SK-N-SH (cell line): ENCODE measurements around the gene NTHL1. TPM values are rescaled to one million over a fixed set of nuclear protein-coding genes. Genes with fewer than 3 reads are reported as not detected.

Source experiments
- CTCF ChIA-PET: fragments of 300-600, 350-600 bp; formaldehyde crosslinking; extraction: SDS; loops from one replicate; lab custom pipeline; 2021; lab: Yijun Ruan, JAX
- POLR2A ChIA-PET: fragments of 350-600 bp; sonication (Branson Sonifier 250); formaldehyde crosslinking; extraction: SDS; loops from one replicate; lab custom pipeline; 2020; ENCODE audit warnings: antibody characterized with exemption, inconsistent platforms; lab: Yijun Ruan, JAX
- DNase-seq: peaks from one replicate; pipeline ENCODE4 v3.0.0; 2012
- H2AFZ ChIP-seq: fragments of 200-600 bp; sonication (generic); 2 replicates; pipeline ENCODE4 v1.8.1; 2016; ENCODE audit warnings: antibody characterized with exemption, mild to moderate bottlenecking, low read depth
- H3F3A ChIP-seq: fragments of 200-600 bp; sonication (generic); replicated peaks from 2 replicates; pipeline ENCODE3; 2016; ENCODE audit warnings: antibody characterized with exemption, mild to moderate bottlenecking; ENCODE audit not compliant: insufficient read depth
- H3K27ac ChIP-seq, 2 experiments: fragments of 200-500 bp in 1 of 2; fragments of 200-600 bp in 1 of 2; sonication (Bioruptor generic) in 1 of 2; sonication (generic), shearing (Covaris generic) in 1 of 2; 2 replicates each; pipeline versions ENCODE4 v1.5.1 to v1.6.1; 2014 to 2016; ENCODE audit warnings: low read depth in 2 of 2, inconsistent platforms in 1 of 2, low read length in 1 of 2, mild to moderate bottlenecking in 1 of 2, mixed read lengths in 1 of 2
- H3K27me3 ChIP-seq: fragments of 200-600 bp; sonication (generic), shearing (Covaris generic); 2 replicates; pipeline ENCODE4 v1.6.1; 2016; ENCODE audit warnings: mixed run types; ENCODE audit not compliant: insufficient read depth
- H3K36me3 ChIP-seq, 2 experiments: fragments of 200-500 bp in 1 of 2; fragments of 200-600 bp in 1 of 2; sonication (Bioruptor generic) in 1 of 2; sonication (generic) in 1 of 2; replicated peaks in 1 of 2; 2 replicates each; pipeline versions ENCODE3 to v1.5.1; 2014 to 2016; ENCODE audit warnings: low read length in 1 of 2, mild to moderate bottlenecking in 1 of 2; ENCODE audit not compliant: insufficient read depth in 2 of 2, control insufficient read depth in 1 of 2
- H3K4me1 ChIP-seq, 2 experiments: fragments of 200-500 bp in 1 of 2; fragments of 200-600 bp in 1 of 2; sonication (Bioruptor generic) in 1 of 2; sonication (generic), shearing (Covaris generic) in 1 of 2; 2 replicates each; pipeline versions ENCODE4 v1.5.1 to v1.6.1; 2014 to 2016; ENCODE audit warnings: low read depth in 1 of 2, low read length in 1 of 2, mixed run types in 1 of 2; ENCODE audit not compliant: insufficient read depth in 2 of 2, control insufficient read depth in 1 of 2
- H3K4me2 ChIP-seq: fragments of 200-600 bp; sonication (generic), shearing (Covaris generic); 2 replicates; pipeline ENCODE4 v1.6.1; 2017; ENCODE audit warnings: mixed run types
- H3K4me3 ChIP-seq, 2 experiments: fragments of 200-500 bp in 1 of 2; fragments of 200-600 bp in 1 of 2; sonication (Bioruptor generic) in 1 of 2; sonication (generic), shearing (Covaris generic) in 1 of 2; 2 replicates each; pipeline versions ENCODE4 v1.5.1 to v1.8.1; 2014 to 2016; ENCODE audit warnings: low read depth in 2 of 2, inconsistent platforms in 1 of 2, low read length in 1 of 2, mild to moderate bottlenecking in 1 of 2, mixed read lengths in 1 of 2, moderate library complexity in 1 of 2
- H3K79me2 ChIP-seq: fragments of 200-600 bp; sonication (generic); 2 replicates; pipeline ENCODE4 v1.8.1; 2017; ENCODE audit warnings: mild to moderate bottlenecking; ENCODE audit not compliant: insufficient read depth
- H3K9ac ChIP-seq: fragments of 200-600 bp; sonication (generic); 2 replicates; pipeline ENCODE4 v1.6.1; 2017; ENCODE audit warnings: mixed run types
- H3K9me2 ChIP-seq: fragments of 200-600 bp; sonication (generic); 2 replicates; pipeline ENCODE4 v1.6.1; 2017; ENCODE audit warnings: mixed run types
- H3K9me3 ChIP-seq: fragments of 200-600 bp; sonication (generic); 2 replicates; pipeline ENCODE4 v1.6.1; 2017; ENCODE audit warnings: mixed run types, mild to moderate bottlenecking, moderate library complexity
- H4K20me1 ChIP-seq: fragments of 200-600 bp; sonication (generic); 2 replicates; pipeline ENCODE4 v1.6.1; 2017; ENCODE audit warnings: mild to moderate bottlenecking, mixed run types; ENCODE audit not compliant: insufficient read depth
- EP300 ChIP-seq, 2 experiments: IDR thresholded peaks; 2 replicates each; pipeline versions ENCODE4 v1.4.0 to v1.6.1; 2012; ENCODE audit warnings: borderline replicate concordance in 1 of 2, low read depth in 1 of 2, low read length in 1 of 2
- FOSL2 ChIP-seq: IDR thresholded peaks from 2 replicates; pipeline ENCODE4 v1.4.0; 2012; ENCODE audit warnings: low read depth, mild to moderate bottlenecking, moderate library complexity, borderline replicate concordance
- FOXJ3 ChIP-seq: sonication (generic); formaldehyde crosslinking; IDR thresholded peaks from 2 replicates; pipeline ENCODE4 v1.5.1; 2020; ENCODE audit warnings: mild to moderate bottlenecking, missing genetic modification reagents
- IRF3 ChIP-seq: fragments of 150-350 bp; IDR thresholded peaks from 2 replicates; pipeline ENCODE4 v1.6.1; 2016; ENCODE audit warnings: mild to moderate bottlenecking, low read depth, low read length
- JUND ChIP-seq: IDR thresholded peaks from 2 replicates; pipeline ENCODE4 v1.4.0; 2012
- MEF2A ChIP-seq: IDR thresholded peaks from 2 replicates; pipeline ENCODE4 v1.4.0; 2012; ENCODE audit warnings: low read depth, borderline replicate concordance
- MXI1 ChIP-seq: IDR thresholded peaks from 2 replicates; pipeline ENCODE4 v1.6.1; 2012; ENCODE audit warnings: mild to moderate bottlenecking, low read depth, low read length, improper control_type of control experiment
- POLR2AphosphoS5 ChIP-seq: IDR thresholded peaks from 2 replicates; pipeline ENCODE4 v1.6.1; 2012; ENCODE audit warnings: low read depth, low read length
- RFX5 ChIP-seq: IDR thresholded peaks from 2 replicates; pipeline ENCODE4 v1.6.1; 2012; ENCODE audit warnings: mild to moderate bottlenecking, improper control_type of control experiment, low read length
- RXRA ChIP-seq: IDR thresholded peaks from 2 replicates; pipeline ENCODE4 v1.4.0; 2012; ENCODE audit warnings: low read depth, mild to moderate bottlenecking, borderline replicate concordance
- SIN3A ChIP-seq: IDR thresholded peaks from 2 replicates; pipeline ENCODE4 v1.6.1; 2012; ENCODE audit warnings: low read depth, mild to moderate bottlenecking, low read length, moderate library complexity, borderline replicate concordance
- TAF1 ChIP-seq: IDR thresholded peaks from 2 replicates; pipeline ENCODE4 v1.6.1; 2012; ENCODE audit warnings: low read depth, mild to moderate bottlenecking, low read length, moderate library complexity, borderline replicate concordance
- TEAD4 ChIP-seq: IDR thresholded peaks from 2 replicates; pipeline ENCODE4 v1.4.0; 2012; ENCODE audit warnings: mild to moderate bottlenecking, borderline replicate concordance; ENCODE audit not compliant: insufficient read depth
- YY1 ChIP-seq: IDR thresholded peaks from 2 replicates; pipeline ENCODE4 v1.4.0; 2012; ENCODE audit warnings: low read depth, mild to moderate bottlenecking
- WGBS: methylation state at CpG from one replicate; pipeline ENCODE4 v1.1.6; 2017; ENCODE audit warnings: low lambda C conversion rate; 5-methylcytosine and 5-hydroxymethylcytosine counted together
- polyA plus RNA-seq, 3 experiments: library from polyadenylated mRNA; depleted of rRNA; stranded (reverse); fragments of >200 nt; gene quantifications; 2 replicates each; pipeline ENCODE4 v1.2.3, GENCODE V29; 2012

NTHL1 gene
- polyA plus RNA-seq, 1 of the 3 experiments (the other 2 are of a cell fraction): 77.3 TPM

GRCh38 chr16:2060346-2060745, 12.7 kb upstream of the NTHL1 start:
- WGBS: 95% methylated on average over 6 of the region's 17 CpGs

GRCh38 chr16:2058872-2059271, 11.2 kb upstream of the NTHL1 start:
- no peak overlapping the region for H3K27ac ChIP-seq
- no peaks in the 10 kb centered on the region for H3K9me2 ChIP-seq
- H4K20me1 ChIP-seq: no peaks in the 10 kb centered on the region
- H3K9me3 ChIP-seq: no peaks in the 10 kb centered on the region
- 96% methylated on average over 10 of the region's 10 CpGs for WGBS
- TF ChIP-seq EP300 (IDR thresholded peaks at IDR 0.05; ENCODE audit: borderline replicate concordance in 1 of 2, low read depth in 1 of 2, low read length in 1 of 2) (no peak), SIN3A (no peak), MEF2A (no peak), IRF3 (no peak), JUND (no peak)
- H3K4me1 ChIP-seq: no peaks in the 10 kb centered on the region
- no peak overlapping the region for H3K9ac ChIP-seq
- DNase-seq: no peak
- no peaks in the 10 kb centered on the region for H3F3A ChIP-seq
- CTCF ChIA-PET: interaction anchor here (1.2 kb wide), 1 partner anchor 82 kb away, joined by 4 read pairs; no protein-coding TSS in a partner anchor
- no peak overlapping the region for H2AFZ ChIP-seq
- H3K36me3 ChIP-seq: peaks cover 0 to 74% of the 10 kb centered on the region in 2 experiments
- H3K4me2 ChIP-seq: no peak overlapping the region
- POLR2A ChIA-PET: no interaction called here
- H3K4me3 ChIP-seq: no peak overlapping the region
- no peaks in the 10 kb centered on the region for H3K27me3 ChIP-seq
- H3K79me2 ChIP-seq: no peaks in the 10 kb centered on the region

More at GRCh38 chr16:2060346-2060745, 12.7 kb upstream of the NTHL1 start:
- Histone ChIP-seq H3K4me3 (no peak overlapping the region), H3K4me1 (no peaks in the 10 kb centered on the region), H3K9me3 (no peaks in the 10 kb centered on the region), H4K20me1 (no peaks in the 10 kb centered on the region), H3K4me2 (no peak overlapping the region), H3K9me2 (no peaks in the 10 kb centered on the region), H3K79me2 (no peaks in the 10 kb centered on the region), H3F3A (no peaks in the 10 kb centered on the region), H3K27ac (no peak overlapping the region), H3K36me3 (peaks cover 0 to 65% of the 10 kb centered on the region in 2 experiments), H2AFZ (no peak overlapping the region), H3K27me3 (no peaks in the 10 kb centered on the region), H3K9ac (no peak overlapping the region)
- TF ChIP-seq TAF1 (no peak), RXRA (no peak), RFX5 (no peak), EP300 (IDR thresholded peaks at IDR 0.05; ENCODE audit: borderline replicate concordance in 1 of 2, low read depth in 1 of 2, low read length in 1 of 2) (no peak), FOSL2 (no peak), IRF3 (no peak), POLR2AphosphoS5 (no peak), JUND (no peak), TEAD4 (no peak), FOXJ3 (no peak), YY1 (no peak), MXI1 (no peak)
- ChIA-PET POLR2A (no interaction called here), CTCF (interaction anchor here (0.6 to 1.2 kb wide), 2 partner anchors 35 to 38 kb away, joined by 3 read pairs; no protein-coding TSS in a partner anchor)
- no peak for DNase-seq
